HG02642 (cell line): Measurements from ENCODE around the gene SUPT6H.
"Not testable (repeated sequence)": the region's sequence is repeated elsewhere in the genome, so short reads cannot be mapped to it uniquely, and the experiment has no call there.

Experiments used
- ATAC-seq: cut with Tn5 transposase; IDR thresholded peaks from one replicate; pipeline ENCODE4 v1.9.1; 2021; ENCODE audit warnings: mild to moderate bottlenecking; ENCODE audit not compliant: unreplicated experiment, poor library complexity

SUPT6H gene

GRCh38 chr17:28734712-28735241, 72.8 kb downstream of the SUPT6H start:
- ATAC-seq: no peak

DNA sequence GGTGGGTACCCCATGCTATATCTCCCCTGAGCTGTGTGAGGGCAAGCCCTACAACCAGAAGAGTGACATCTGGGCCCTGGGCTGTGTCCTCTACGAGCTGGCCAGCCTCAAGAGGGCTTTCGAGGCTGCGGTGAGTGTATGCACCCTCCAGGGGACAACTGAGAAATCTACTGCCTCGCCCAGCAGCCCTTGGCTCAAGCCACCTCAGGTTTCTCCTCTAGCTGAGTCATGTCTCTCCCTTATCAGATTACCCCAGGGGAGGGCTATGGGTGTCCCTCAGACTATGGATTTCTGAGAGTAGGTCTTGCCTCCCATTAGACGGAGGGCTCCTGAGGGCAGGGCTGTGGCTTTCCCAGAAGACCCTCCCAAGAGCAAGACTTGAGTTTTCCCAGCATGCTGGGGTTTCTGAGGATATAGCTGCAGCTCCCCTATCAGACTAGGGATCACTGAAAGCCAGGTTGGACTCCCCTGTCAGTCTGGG, 73.3 kb downstream of the SUPT6H start:
- ATAC-seq: no peak

DNA sequence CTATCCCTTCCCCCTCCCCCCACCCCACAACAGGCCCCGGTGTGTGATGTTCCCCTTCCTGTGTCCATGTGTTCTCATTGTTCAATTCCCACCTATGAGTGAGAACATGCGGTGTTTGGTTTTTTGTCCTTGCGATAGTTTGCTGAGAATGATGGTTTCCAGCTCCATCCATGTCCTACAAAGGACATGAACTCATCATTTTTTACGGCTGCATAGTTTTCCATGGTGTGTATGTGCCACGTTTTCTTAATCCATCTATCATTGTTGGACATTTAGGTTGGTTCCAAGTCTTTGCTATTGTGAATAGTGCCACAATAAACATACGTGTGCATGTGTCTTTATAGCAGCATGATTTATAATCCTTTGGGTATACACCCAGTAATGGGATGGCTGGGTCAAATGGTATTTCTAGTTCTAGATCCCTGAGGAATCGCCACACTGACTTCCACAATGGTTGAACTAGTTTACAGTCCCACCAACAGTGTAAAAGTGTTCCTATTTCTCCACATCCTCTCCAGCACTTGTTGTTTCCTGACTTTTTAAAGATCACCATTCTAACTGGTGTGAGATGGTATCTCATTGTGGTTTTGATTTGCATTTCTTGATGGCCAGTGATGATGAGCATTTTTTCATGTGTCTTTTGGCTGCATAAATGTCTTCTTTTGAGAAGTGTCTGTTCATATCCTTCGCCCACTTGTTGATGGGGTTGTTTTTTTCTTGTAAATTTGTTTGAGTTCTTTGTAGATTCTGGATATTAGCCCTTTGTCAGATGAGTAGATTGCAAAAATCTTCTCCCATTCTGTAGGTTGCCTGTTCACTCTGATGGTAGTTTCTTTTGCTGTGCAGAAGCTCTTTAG, 74.1 kb downstream of the SUPT6H start:
- ATAC-seq: not testable (repeated sequence)

DNA sequence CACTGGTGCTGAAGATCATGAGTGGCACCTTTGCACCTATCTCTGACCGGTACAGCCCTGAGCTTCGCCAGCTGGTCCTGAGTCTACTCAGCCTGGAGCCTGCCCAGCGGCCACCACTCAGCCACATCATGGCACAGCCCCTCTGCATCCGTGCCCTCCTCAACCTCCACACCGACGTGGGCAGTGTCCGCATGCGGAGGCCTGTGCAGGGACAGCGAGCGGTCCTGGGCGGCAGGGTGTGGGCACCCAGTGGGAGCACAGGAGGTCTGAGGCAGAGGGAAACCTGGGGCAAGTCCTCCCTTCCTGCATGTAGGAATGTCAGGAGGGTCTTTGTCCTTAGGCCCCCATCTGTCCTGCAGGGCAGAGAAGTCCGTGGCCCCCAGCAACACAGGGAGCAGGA, 75.3 kb downstream of the SUPT6H start:
- ATAC-seq: no peak

- peak; percentile 63 for ATAC-seq
Observed at GRCh38 chr17:28737770-28738679, 76.0 kb downstream of the SUPT6H start.

DNA sequence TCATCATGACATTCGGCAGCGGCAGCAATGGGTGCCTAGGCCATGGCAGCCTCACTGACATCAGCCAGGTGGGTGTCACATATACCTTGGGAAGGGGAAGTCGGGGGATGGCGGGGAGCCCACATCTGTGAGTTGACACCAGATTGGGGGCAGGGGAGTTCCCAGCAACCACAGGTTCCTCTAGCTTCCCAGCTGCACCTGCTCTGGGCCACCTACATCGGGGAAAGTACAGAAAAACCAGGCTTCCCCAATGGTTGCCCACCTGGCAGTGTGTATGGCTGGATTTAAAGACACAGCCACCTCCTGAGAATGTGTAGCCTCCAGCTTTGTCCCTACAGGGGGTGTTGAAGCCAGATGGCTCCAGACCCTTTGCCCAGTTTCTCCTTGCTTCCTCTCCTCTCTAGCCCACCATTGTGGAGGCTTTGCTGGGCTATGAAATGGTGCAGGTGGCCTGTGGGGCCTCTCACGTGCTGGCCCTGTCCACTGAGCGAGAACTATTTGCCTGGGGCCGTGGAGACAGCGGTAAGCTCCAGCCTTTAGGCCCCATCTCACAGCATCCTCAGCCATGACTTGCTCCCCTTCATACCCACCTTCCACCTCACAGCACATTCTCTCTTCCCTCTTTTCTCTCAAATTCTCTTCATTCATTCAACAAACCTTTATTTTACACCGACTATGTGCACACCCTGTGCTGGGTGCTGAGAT, 76.8 kb downstream of the SUPT6H start:
- ATAC-seq: peak; percentile 29

GRCh38 chr17:28740406-28741357, 78.7 kb downstream of the SUPT6H start:
- ATAC-seq: no peak

GRCh38 chr17:28741358-28742349, 79.6 kb downstream of the SUPT6H start:
- no peak for ATAC-seq

- peak; percentile 70 for ATAC-seq
Observed at GRCh38 chr17:28743243-28744103, 81.5 kb downstream of the SUPT6H start, which contains the start of gene TRAF4. Gene TRAF4 (plus strand): TSS chr17:28744011. CDS start chr17:28744113, 102 bp downstream.

GRCh38 chr17:28744104-28744971, 82.3 kb downstream of the SUPT6H start:
- peak; percentile 36 for ATAC-seq

- no peak for ATAC-seq
Observed at GRCh38 chr17:28744972-28745785, 83.2 kb downstream of the SUPT6H start.

- ATAC-seq: no peak
Observed at GRCh38 chr17:28745786-28746411, 83.9 kb downstream of the SUPT6H start.

GRCh38 chr17:28746611-28747050, 84.6 kb downstream of the SUPT6H start:
- ATAC-seq: no peak

DNA sequence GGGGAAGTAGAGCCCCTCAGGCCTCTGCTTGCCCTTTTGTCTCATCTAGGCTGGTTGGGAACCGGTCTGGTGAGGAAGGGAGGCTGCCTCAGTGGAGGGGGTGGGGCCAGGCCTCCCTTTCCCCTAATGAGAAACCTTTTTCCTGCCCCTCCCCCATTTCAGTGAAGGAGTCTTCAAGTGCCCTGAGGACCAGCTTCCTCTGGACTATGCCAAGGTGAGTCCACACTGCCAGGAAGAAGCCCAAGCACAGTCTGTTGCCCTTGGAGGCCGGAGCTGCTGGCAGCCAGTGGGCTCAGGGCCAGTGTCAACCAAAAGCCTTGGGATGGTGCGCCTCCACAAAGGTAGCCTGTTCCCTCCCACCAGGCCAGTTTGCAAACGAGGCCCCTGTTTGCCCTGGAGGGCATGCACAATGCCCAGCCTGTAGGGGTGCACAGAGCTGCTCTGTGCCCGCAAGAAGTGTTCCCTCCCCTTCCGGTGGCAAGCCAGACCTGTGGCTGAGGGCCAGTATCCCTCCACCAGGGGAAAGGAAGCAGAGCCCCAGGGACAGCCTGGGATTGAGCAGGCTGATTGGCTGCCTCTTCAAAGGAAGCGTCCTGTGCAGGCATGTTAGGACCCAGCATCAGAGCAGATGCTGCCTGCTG, 85.2 kb downstream of the SUPT6H start:
- no peak for ATAC-seq
